OCI-LY7 (cell line): Measurements from ENCODE around the gene MSANTD3.

Experiments used
- CTCF ChIP-seq: fragments of 200-600 bp; sonication (generic); conservative IDR thresholded peaks from 2 replicates; pipeline ENCODE4 v1.5.1; 2014; ENCODE audit warnings: mild to moderate bottlenecking, antibody characterized with exemption, low read length, moderate library complexity, mixed read lengths
- EZH2phosphoT487 ChIP-seq: fragments of 200-600 bp; sonication (generic); IDR thresholded peaks from 2 replicates; pipeline ENCODE4 v1.6.1; 2018; ENCODE audit warnings: low read depth, borderline replicate concordance, mild to moderate bottlenecking, mixed run types, antibody characterized with exemption, low read length, moderate library complexity, mixed read lengths

- TF ChIP-seq CTCF (no peak), EZH2phosphoT487 (no peak)
These were observed 5.8 kb downstream of the MSANTD3 start for GRCh38 chr9:100432736-100433135.
